NB4 (cell line): Measurements from ENCODE around the gene SPINT2.
A peak's percentile ranks its signal among the peaks of the same experiment; 100 is the strongest.

Experiments
- CTCF ChIP-seq: IDR thresholded peaks from one replicate; pipeline ENCODE4 v1.5.1; 2012; ENCODE audit warnings: low read depth, low read length
- MAX ChIP-seq: IDR thresholded peaks from 2 replicates; pipeline ENCODE4 v1.6.1; 2011; ENCODE audit warnings: low read depth, low read length
- POLR2A ChIP-seq: IDR thresholded peaks from 2 replicates; pipeline ENCODE4 v1.6.1; 2011; ENCODE audit warnings: mild to moderate bottlenecking; ENCODE audit not compliant: insufficient read length; ENCODE audit errors: extremely low read depth

DNA sequence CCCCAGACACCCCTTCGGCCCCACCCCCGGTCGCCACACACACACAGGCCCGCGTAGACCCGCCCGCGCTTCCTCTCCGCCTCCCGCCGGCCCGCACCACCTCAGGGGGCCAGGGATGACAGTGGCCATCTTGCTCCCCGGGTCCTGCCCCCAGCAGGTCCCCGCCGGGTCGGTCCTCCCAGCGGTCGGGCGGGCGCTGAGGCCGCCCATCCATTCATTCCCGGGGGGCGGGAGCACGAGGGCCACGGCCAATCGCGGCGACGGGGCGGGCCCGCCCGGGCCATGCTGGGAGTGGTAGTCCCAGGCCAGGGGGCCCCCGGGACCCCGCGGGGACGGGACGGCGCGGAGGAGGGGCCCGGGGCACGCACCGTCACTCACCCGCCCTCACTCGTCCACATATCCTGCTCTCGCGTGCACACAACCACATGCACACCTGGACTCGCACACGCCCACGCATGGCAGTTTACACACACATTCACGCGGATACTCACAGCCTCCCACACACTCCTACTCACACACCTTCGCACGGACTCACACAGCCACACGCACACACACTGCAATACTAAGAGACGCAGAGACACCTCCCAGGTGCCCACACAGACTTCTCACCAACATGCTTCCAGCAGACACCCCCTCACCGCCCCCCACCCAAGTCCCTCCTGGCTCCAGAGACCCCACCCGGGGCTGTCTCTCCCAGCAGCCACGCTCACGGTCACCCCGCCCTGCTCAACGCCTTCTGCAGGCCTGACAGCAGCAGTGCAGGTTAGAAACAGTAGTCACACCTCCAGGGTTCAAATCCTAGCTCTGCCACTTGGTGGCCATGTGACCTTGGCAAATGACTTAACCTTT is 40.1 kb upstream of the SPINT2 start, which contains the start of gene DPF1:
- TF ChIP-seq CTCF (no peak), MAX (peak; percentile 62; the same call in 1 of the 2 replicates), POLR2A (no peak)
